ENCODE measurements around the gene BLOC1S1.

Gene BLOC1S1

DNA sequence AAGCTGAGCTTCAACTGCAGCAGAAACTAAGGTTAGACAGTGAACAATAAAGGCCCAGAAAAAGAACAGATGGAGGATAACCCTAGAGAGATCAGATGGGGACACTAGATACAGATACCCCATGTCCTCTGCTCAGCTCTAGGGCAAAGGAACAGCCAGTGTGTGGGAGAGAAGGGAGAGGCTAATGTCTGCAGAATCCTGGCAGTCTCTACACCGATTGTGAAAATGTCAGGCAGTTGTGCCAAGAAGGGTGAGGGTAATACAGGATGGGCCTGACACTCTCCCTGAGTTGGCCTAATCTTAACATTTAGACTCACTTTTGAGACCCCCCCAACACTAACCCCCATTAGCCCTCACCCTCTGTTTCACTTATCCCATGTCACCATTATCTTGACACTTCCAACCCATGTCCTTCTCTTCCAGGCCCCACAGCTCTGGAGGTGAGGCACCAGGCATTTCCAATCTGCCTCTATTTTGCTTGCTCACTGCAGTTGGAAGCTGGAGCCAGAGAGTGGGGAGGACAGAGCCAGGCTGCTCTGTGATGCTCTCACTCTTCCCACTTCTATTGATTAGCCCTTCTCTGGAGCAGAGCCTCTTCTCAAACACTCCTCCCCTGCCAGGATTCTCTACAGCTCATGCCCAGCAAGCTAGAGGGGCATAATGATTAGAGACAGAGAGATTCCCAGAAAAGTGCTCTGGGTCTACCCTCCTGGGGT is 3.0 kb upstream of the BLOC1S1 start:
- DNase-seq, result no peak

DNA sequence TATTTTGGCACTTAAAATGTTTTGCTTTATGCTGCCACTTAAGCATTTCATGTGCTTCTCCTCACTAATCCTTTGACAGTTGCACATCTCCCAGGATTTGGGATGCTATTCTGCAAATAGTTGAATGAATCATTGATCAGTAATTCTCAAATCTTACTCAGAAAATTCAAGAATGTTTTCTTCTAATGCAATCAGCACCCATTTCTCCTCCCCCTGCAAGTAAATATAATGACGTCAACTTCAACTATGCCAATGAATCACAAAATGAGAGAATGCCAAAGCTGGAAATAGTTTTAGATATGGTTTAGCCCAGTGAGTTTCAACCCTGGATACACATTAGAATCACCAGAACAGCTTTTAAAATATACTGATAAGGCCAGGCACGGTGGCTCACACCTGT is 2.1 kb upstream of the BLOC1S1 start:
- no peak for DNase-seq

DNA sequence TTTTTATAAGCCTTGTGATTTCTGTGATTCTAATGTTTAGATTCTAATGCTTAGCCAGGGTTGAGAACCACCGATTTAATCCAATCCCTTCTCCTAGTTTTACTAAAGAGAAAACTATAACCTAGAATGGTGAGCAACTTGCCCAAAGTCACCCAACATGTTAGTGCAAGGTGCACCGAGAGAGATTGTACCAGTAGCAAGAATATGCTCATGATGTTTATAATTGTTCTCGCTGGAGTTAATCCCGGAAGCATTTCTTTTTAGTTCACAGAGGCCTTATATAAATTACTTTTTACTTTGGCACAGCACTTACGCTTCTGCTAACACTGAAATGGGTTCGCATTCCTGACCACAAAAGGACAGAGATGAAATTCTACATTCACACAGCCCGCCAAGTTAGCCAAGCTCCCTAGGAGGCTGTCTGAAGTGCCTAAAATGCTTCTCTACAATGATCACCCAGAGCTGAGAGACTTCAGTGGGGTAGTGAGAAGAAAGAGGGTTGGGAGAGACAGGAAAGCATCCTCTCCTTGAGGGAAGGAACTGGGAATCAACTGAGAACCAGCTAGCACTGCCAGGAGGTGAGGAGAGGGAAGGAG is 579 bp upstream of the BLOC1S1 start:
- DNase-seq, result no peak

DNA sequence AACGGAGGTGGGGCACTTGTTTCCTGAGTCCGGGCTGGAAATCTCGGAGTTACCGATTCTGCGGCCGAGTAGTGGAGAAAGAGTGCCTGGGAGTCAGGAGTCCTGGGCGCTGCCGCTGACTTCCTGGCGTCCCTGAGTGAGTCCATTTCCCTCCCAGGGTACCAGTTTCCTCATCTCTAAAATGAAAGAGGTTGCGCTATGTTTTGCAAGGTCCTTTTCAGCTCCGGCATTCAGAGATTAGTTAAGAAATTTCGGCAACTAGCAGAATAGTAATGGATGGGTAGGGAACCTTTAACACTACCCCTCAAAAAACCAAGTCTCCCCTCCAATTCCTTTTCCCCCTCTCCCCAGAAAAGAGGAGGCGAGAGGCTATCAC is 724 bp downstream of the BLOC1S1 start:
- no peak for DNase-seq

- DNase-seq, result no peak
Measured at GRCh38 chr12:55717011-55718007, 1.5 kb downstream of the BLOC1S1 start.

- no peak for DNase-seq
Measured at GRCh38 chr12:55718015-55718414, 2.2 kb downstream of the BLOC1S1 start.

DNA sequence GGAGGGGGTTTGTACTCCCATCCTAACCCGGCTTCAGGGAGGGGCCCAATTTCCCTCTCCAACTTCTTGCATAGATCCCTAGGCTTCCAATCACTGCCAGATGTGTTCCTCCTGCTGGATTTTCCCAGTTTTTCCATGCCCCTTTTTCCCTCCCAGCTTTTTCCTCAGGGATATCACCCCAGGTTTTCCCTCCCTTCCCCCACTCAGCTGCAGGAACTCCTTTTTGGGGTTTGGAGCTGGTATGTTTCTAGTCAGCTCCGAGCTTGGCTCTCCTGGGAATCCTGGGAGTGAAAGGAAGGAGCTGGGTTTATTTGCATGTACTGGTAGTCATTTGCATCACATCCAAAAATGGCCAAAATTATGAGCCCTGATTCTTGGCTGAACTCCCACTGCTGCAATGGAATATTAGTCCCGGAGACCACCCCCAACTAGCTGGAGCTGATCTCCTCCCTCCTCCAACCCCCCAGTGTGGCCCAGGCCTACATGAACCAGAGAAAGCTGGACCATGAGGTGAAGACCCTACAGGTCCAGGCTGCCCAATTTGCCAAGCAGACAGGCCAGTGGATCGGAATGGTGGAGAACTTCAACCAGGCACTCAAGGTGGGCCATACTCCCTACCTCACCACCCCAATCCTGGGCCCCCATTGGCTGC is 2.9 kb downstream of the BLOC1S1 start:
- DNase-seq, result no peak

- no peak for DNase-seq
Measured at GRCh38 chr12:55719371-55719770, 3.5 kb downstream of the BLOC1S1 start.

- no peak for DNase-seq
Measured at GRCh38 chr12:55720071-55720564, 4.3 kb downstream of the BLOC1S1 start, which contains the start of gene RDH5. Gene RDH5, plus strand, starts transcription at chr12:55720393. Its CDS starts 792 bp downstream, at chr12:55721185.

DNA sequence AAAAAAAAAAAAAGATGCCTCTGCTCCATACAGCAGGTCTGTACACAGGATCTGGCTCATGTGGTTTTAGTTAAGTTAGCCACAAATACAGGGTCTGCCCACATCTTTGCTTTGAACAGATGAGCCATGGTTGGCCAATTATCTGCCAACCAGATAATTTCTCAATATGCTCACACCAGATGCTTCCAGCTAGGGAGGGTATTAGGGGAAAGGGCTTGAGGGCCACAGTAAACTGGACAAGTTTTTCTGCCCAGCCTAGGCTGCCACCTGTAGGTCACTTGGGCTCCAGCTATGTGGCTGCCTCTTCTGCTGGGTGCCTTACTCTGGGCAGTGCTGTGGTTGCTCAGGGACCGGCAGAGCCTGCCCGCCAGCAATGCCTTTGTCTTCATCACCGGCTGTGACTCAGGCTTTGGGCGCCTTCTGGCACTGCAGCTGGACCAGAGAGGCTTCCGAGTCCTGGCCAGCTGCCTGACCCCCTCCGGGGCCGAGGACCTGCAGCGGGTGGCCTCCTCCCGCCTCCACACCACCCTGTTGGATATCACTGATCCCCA is 5.1 kb downstream of the BLOC1S1 start:
- DNase-seq, result no peak

DNA sequence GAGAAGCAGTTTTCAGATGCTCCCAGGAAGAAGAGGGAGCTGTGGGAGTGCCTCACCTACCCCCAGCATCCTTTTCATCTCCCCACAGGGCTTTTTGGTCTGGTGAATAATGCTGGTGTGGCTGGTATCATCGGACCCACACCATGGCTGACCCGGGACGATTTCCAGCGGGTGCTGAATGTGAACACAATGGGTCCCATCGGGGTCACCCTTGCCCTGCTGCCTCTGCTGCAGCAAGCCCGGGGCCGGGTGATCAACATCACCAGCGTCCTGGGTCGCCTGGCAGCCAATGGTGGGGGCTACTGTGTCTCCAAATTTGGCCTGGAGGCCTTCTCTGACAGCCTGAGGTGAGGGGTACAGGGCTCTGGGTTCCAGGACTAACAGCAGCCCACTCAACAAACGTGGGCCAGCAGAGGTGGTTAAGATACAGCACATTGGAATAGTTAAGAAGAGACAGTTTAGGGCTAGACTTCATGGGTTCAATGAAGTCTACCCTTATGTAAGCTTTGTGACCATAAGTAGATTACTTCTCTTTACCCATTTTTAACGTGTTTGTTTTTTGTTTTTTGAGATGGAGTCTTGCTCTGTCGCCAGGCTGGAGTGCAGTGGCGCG is 5.9 kb downstream of the BLOC1S1 start:
- no peak for DNase-seq

- DNase-seq, result no peak
Measured at GRCh38 chr12:55722948-55723347, 7.1 kb downstream of the BLOC1S1 start.

DNA sequence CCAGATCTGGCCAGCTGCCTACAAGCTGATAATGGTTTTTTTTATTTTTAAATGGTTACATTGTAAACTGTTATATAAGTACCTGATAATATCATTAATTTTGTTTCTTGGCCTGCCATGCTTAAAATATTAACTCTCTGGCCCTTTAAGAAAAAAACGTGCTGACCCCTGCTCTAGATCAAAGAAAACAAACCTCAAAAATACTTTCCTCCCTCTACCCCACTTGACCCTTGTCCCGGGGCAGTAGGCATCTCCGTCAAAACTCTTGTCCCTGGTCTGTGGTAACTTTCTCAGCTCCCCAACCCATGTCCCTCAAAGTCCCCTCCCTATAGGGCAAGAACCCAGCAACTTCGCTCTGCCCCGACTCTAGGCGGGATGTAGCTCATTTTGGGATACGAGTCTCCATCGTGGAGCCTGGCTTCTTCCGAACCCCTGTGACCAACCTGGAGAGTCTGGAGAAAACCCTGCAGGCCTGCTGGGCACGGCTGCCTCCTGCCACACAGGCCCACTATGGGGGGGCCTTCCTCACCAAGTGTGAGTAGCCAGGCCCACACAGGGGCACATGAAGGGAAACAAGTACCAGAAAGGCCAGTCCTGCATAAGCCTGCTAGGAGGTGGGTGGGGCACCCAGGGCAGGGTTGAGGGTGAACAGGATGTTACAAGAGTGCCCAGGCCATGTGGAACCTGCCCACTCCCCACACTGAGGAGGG is 7.8 kb downstream of the BLOC1S1 start:
- DNase-seq, result no peak

DNA sequence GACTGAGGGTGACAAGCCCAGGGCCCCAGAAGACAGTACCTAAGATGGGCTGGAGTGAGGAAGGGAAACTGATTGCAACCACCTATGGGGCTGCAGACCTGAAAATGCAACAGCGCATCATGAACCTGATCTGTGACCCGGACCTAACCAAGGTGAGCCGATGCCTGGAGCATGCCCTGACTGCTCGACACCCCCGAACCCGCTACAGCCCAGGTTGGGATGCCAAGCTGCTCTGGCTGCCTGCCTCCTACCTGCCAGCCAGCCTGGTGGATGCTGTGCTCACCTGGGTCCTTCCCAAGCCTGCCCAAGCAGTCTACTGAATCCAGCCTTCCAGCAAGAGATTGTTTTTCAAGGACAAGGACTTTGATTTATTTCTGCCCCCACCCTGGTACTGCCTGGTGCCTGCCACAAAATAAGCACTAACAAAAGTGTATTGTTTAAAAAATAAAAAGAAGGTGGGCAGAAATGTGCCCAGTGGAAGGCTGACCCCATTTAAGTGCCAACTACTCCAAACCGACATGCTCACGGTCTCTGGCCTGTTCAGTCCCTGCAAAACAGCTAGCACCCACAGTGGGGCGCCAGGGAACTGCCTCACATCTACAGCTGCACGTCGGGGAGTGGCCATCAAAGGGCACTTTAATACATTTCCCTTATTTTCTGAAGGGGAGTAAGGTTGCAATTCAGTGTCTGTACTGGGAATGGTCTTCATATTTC is 8.5 kb downstream of the BLOC1S1 start:
- peak; percentile 28 for DNase-seq

DNA sequence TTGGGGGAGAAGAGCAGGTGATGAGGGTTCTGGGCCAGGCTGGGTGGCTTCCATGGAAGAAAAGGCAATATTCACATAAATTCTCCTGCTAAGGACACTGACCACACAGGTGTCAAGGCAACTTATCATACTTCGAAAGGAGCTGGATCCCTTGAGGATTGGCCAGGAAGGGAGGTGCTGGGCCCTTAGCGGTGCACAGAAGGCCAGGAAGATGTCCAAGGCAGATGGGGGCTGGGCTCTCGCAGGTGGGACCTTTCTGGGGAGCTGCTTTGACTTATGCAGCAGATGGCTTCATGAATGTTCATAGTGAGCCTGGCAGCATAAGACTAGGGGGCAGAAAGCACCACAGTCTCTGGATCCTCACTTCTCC is 9.1 kb downstream of the BLOC1S1 start:
- DNase-seq, result no peak

- no peak for DNase-seq
Measured at GRCh38 chr12:55725556-55725955, 9.7 kb downstream of the BLOC1S1 start.

GRCh38 chr12:55726971-55727370 is 11.1 kb downstream of the BLOC1S1 start:
- no peak for DNase-seq

DNA sequence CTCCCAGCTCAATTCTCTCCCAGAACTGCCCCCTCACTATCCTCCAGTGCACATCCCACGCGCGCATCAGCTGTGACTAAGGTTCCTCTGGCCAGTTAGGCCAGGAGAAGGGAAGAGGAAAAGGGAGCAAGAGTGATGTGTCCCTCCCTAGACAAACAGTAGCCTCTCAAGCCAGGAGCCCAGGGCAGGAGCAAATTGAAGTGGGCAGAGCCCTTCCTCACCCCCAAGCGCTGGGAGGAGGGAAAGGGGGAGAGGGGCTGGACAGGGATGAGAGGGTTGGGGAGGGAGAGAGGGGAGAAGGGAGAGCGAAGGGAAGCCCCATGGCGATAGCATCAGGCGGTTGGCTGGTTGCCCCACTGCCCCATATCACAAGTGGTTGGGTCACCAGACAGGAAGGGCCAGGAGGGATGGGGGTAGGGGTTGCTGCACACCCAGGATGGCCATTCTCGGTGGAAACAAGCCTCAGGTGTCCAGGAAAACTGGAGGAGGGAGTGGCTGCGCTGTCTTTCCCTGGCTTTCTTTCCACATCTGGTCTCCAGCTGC is 11.9 kb downstream of the BLOC1S1 start:
- DNase-seq, result peak; percentile 36

DNA sequence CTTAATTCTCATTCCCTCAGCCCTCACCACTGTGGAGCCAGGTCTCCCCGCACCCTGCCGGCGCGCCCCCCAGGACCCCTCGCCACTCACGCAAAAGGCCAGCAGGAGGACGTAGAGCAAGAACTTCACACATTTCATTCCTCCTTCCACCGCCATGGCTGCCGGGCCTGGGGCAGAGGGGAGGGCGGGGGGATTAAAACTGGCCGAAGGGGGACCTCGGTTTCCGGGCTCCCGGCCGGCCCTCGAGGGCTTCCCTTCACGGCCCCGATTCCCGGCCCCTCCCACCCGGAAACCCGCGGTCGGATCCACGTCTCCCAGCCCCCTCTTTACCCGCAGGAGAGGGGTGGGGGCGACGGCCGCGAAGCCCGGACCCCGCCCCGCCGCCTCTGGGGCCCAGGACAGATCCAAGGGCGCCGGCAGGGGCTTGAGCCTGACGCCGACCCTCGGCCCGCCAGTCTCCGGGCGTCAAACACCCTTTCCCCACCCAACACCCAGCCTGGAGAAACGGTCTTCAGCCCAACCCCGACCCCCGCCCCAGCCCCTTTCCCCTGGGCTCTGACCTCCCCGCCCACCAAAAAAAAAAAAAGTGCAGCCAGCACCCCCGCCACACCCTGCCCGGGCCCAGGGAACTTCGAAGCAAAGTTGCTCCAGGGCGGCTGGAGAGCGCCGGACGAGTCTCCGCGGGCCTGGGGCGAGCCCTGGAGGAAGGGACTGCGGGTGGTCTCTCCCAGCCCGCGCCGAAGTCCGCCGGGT is 12.5 kb downstream of the BLOC1S1 start:
- DNase-seq, result no peak

Data from NCI-H510A treated with DMSO at 0.1 percent for 48 hours (cell line).